ENCODE data around the gene KISS1R. TPM values are rescaled to one million over a fixed set of nuclear protein-coding genes. Genes with fewer than 3 reads are reported as not detected.
A peak's percentile ranks its signal among the peaks of the same experiment; 100 is the strongest.

KISS1R gene
- total RNA-seq, 1 experiment from 2014 or later = not detected

- DNase-seq (ENCODE audit: low read depth) = no peak
These were observed 17.6 kb upstream of the KISS1R start for GRCh38 chr19:899336-900042.

- DNase-seq (ENCODE audit: low read depth) = no peak
These were observed 17.2 kb upstream of the KISS1R start for GRCh38 chr19:900043-900301.

- no peak for DNase-seq (ENCODE audit: low read depth)
These were observed 16.6 kb upstream of the KISS1R start for GRCh38 chr19:900302-901111.

GRCh38 chr19:901216-902092, 15.7 kb upstream of the KISS1R start:
- no peak for DNase-seq (ENCODE audit: low read depth)

- DNase-seq (ENCODE audit: low read depth) = no peak
These were observed 15.1 kb upstream of the KISS1R start for GRCh38 chr19:902093-902370.

- no peak for DNase-seq (ENCODE audit: low read depth)
These were observed 14.5 kb upstream of the KISS1R start for GRCh38 chr19:902446-903226.

GRCh38 chr19:903266-903797, 13.8 kb upstream of the KISS1R start:
- no peak for DNase-seq (ENCODE audit: low read depth)

- no peak for DNase-seq (ENCODE audit: low read depth)
These were observed 12.6 kb upstream of the KISS1R start for GRCh38 chr19:904545-904944.

- no peak for DNase-seq (ENCODE audit: low read depth)
These were observed 10.7 kb upstream of the KISS1R start for GRCh38 chr19:906480-906879.

GRCh38 chr19:907183-907853, 9.8 kb upstream of the KISS1R start:
- no peak for DNase-seq (ENCODE audit: low read depth)

GRCh38 chr19:911197-912033, 5.7 kb upstream of the KISS1R start:
- DNase-seq (ENCODE audit: low read depth) = no peak

GRCh38 chr19:912181-913079, 4.7 kb upstream of the KISS1R start:
- DNase-seq (ENCODE audit: low read depth) = no peak

GRCh38 chr19:913080-913748, 3.9 kb upstream of the KISS1R start, which contains the start of gene R3HDM4:
R3HDM4 (minus strand) TSS chr19:913219; CDS start chr19:913157, 62 bp downstream.
- peak; percentile 62 for DNase-seq (ENCODE audit: low read depth)

GRCh38 chr19:916645-917322, 349 bp upstream of the KISS1R start:
- DNase-seq (ENCODE audit: low read depth) = no peak

GRCh38 chr19:918152-918437, 962 bp downstream of the KISS1R start:
- no peak for DNase-seq (ENCODE audit: low read depth)

- no peak for DNase-seq (ENCODE audit: low read depth)
These were observed 1.5 kb downstream of the KISS1R start for GRCh38 chr19:918481-919198.
